ENCODE measurements around the gene KLHL17. TPM values are rescaled to one million over a fixed set of nuclear protein-coding genes. Genes with fewer than 3 reads are reported as not detected.
A peak's percentile ranks its signal among the peaks of the same experiment; 100 is the strongest.

The KLHL17 gene
- total RNA-seq (2014; rRNA removed; shearing (Covaris generic); ENCODE audit: low replicate concordance) = 3.3 and 7.4 TPM in 2 replicates

- in situ Hi-C loops (cut with HindIII; ENCODE audit: low pct_unique_long_range_greater_than_20kb, low sequenced_read_pairs) = no loop called here
- DNase-seq (ENCODE audit: low read depth) = peak; percentile 30
These were observed at the start of gene KLHL17 for GRCh38 chr1:960363-961131. Gene KLHL17 (plus strand): TSS chr1:960584. CDS start chr1:960694, 110 bp downstream.

DNA sequence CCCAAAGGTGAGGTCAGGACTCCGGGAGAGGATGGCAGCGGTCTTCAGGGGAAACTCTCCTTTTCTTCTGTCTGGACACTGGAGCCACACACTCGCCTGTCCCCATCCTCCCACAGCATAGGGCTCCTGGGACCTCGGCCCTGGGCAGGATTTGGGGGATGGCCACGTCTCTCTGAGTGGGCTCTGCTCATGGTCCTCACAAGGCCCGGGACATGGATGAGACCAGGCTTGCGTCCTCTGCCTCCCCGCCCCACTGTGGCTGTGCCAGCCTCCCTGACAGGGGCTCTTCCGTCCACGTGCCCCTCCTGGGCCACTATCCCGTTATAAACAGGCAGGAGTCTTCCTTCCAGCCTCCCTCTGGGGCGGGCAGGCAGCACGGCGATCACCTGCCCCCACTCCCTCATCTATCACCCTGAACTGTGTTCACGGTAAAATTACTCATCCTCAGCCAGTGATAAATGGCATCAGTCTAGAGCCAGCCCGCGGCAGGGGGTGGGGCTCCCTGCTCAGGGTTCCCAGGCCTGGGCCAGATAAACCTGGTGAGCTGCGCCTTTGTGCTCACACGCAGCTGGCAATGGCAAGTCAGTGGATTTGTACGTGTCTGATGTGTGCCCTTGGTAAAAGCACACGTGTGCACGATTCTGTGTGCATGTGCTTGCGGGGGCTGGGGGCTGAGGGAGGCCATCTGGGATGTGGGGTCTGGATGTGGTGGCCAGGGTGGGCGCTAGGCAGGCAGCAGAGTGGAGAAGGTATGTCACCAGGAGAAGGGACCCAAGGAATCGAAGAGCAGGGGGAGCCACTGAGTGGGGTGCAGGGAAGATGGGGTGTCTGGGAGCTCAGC lies 49.3 kb upstream of the KLHL17 start:
- DNase-seq (ENCODE audit: low read depth) = peak; percentile 92
- in situ Hi-C loops (cut with HindIII; ENCODE audit: low pct_unique_long_range_greater_than_20kb, low sequenced_read_pairs) = no loop called here

- DNase-seq (ENCODE audit: low read depth) = no peak
- in situ Hi-C loops (cut with HindIII; ENCODE audit: low pct_unique_long_range_greater_than_20kb, low sequenced_read_pairs) = no loop called here
These were observed 48.3 kb upstream of the KLHL17 start for GRCh38 chr1:911875-912739.

GRCh38 chr1:912740-913301 lies 47.6 kb upstream of the KLHL17 start:
- peak; percentile 65 for DNase-seq (ENCODE audit: low read depth)
- in situ Hi-C loops (cut with HindIII; ENCODE audit: low pct_unique_long_range_greater_than_20kb, low sequenced_read_pairs) = no loop called here

DNA sequence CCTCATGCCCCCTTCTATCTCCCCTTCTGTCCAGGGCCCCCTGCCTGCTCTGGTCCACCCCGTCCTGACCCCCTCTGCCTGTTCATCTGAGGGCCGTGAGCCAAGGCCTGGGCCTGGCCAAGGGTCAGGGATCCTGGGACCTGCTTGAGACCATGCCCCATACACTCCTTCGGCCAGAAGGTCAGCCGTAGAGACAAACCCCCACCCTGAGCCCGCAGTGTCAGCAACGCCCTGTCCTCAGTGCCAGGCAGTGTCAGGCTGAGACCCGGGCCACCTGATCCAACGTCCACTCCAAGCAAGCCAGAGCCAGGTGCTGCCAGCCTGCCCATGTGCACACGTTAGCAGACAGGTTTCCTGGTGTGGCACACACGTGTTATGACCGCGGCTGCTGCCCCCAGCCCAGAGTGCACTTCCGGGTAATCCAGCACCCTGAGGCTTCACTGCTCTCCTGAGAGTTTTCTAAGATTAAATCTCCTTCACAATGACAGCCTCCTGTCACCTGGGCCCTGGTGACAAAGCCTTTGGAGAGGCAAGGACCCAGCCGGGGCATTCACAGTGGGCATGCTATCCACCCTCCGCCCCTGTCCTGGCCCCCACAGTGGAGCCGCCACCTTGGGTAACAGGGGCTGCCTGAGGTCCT lies 46.8 kb upstream of the KLHL17 start:
- in situ Hi-C loops (cut with HindIII; ENCODE audit: low pct_unique_long_range_greater_than_20kb, low sequenced_read_pairs) = no loop called here
- no peak for DNase-seq (ENCODE audit: low read depth)

DNA sequence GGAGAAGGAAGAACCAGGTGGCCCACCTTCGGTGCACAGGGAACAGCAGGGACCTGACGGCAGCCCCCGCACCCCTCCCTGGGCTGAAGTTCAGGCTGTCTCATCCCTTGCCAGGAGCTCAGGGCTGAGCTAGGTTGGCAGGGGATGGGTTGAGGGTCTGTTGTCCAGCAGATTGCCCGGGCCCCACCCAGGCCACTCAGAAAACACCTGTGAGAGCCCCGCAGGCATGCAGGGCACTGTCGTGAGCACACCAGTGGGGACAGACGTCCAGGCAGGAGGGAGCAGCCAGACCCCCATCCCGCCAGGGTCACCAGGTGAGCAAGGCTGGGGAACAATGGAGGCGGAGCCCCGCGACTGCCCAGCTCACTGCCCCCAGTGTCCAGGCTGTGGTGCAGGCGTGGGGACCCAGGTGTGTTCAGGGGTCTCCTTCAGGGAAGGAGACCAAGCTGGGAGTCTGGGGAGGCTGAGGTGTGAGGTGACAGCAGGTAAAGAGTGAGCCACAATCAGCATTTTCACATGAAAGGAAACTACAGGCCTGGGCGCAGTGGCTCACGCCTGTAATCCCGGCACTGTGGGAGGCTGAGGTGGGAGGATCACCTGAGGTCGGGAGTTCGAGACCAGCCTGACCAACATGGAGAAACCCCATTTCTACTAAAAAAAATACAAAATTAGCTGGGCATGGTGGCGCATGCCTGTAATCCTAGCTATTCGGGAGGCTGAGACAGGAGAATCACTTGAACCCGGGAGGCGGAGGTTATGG lies 46.1 kb upstream of the KLHL17 start:
- in situ Hi-C loops (cut with HindIII; ENCODE audit: low pct_unique_long_range_greater_than_20kb, low sequenced_read_pairs) = no loop called here
- DNase-seq (ENCODE audit: low read depth) = no peak

DNA sequence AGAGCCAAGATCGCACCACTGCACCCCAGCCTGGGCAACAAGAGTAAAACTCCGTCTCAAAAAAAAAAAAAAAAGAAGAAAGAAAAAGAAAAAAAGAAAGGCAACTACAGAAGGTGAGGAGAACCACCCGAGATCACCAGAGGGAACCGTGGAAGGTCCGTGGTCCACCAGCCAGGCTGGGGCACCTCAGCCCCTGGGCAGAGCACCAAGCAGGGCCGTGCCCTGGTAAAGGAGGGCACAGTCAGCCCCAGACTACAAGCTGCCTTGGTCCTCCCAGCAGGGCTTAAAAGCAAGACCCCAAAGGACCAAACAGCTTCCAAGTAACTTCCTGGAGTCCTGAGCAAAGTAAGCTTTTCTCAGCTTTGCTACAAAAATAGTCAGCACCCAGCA lies 45.5 kb upstream of the KLHL17 start:
- in situ Hi-C loops (cut with HindIII; ENCODE audit: low pct_unique_long_range_greater_than_20kb, low sequenced_read_pairs) = no loop called here
- DNase-seq (ENCODE audit: low read depth) = no peak

- DNase-seq (ENCODE audit: low read depth) = no peak
- in situ Hi-C loops (cut with HindIII; ENCODE audit: low pct_unique_long_range_greater_than_20kb, low sequenced_read_pairs) = no loop called here
These were observed 44.9 kb upstream of the KLHL17 start for GRCh38 chr1:915295-916172.

DNA sequence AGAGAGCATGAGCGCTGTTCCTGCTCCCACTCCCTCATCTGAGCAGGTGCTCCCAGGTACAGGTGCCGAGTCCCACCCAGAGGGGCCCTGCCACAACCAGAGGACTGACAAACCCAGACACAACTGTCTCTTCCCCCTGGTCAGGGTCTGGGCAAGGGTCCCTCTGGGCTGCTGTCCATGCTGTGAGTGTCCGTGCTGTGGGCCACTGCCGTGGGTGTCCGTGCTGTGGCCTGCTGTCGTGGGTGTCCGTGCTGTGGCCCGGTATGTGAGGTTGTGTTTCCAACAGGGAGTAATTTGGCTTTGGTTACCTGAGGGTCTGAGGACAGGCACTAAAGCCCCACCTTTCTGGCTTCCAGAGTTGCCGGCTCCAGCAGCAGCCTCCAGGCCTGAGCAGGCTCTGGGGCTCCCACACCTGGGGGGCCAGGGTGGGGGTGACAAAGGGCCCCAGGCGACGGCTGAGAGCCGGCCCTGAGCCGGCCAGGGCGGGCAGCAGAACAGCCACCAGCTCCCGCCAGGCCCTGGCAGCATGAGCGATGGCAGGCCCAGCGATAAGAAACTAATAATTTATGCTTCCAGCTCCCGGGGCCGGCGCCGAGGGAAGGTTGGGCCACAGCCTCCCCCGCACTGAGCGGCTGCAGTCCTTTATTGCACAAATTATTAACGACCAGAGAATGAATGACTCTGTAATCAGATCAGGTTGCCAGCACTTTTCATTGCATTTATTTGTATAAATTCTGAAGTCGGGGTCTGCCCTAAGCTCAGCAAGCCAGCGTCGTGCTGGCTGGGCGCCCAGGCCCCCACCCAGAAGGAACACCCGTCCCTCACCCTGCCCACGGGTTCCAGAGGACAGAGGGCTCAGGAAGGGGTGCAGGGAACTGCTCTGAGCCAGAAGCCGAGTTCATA lies 44.0 kb upstream of the KLHL17 start:
- no peak for DNase-seq (ENCODE audit: low read depth)
- in situ Hi-C loops (cut with HindIII; ENCODE audit: low pct_unique_long_range_greater_than_20kb, low sequenced_read_pairs) = no loop called here

DNA sequence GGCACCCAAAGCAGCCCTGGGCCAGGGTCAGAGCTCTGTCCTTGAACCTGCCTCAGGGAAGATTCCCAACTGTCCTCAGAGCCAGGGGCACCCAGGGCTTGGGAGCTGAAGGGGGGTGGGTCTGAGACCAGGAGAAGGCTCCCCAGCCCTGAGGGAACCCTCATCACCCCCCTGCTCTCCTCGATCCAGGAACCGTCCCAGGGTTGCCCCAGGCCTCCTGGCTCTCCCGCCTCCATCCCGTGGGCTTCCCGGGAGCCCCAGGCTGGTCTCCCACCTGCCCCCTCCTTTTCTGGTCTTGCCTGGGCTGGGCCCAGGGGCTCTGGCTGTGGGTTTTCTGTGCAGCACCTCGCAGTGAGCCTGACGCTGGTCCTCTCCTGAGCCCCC lies 43.3 kb upstream of the KLHL17 start:
- DNase-seq (ENCODE audit: low read depth) = no peak
- in situ Hi-C loops (cut with HindIII; ENCODE audit: low pct_unique_long_range_greater_than_20kb, low sequenced_read_pairs) = no loop called here

- no peak for DNase-seq (ENCODE audit: low read depth)
- in situ Hi-C loops (cut with HindIII; ENCODE audit: low pct_unique_long_range_greater_than_20kb, low sequenced_read_pairs) = no loop called here
These were observed 42.8 kb upstream of the KLHL17 start for GRCh38 chr1:917466-918091.

GRCh38 chr1:918353-918752 lies 42.0 kb upstream of the KLHL17 start:
- in situ Hi-C loops (cut with HindIII; ENCODE audit: low pct_unique_long_range_greater_than_20kb, low sequenced_read_pairs) = no loop called here
- DNase-seq (ENCODE audit: low read depth) = no peak

- no peak for DNase-seq (ENCODE audit: low read depth)
- in situ Hi-C loops (cut with HindIII; ENCODE audit: low pct_unique_long_range_greater_than_20kb, low sequenced_read_pairs) = no loop called here
These were observed 41.5 kb upstream of the KLHL17 start for GRCh38 chr1:918843-919242.

DNA sequence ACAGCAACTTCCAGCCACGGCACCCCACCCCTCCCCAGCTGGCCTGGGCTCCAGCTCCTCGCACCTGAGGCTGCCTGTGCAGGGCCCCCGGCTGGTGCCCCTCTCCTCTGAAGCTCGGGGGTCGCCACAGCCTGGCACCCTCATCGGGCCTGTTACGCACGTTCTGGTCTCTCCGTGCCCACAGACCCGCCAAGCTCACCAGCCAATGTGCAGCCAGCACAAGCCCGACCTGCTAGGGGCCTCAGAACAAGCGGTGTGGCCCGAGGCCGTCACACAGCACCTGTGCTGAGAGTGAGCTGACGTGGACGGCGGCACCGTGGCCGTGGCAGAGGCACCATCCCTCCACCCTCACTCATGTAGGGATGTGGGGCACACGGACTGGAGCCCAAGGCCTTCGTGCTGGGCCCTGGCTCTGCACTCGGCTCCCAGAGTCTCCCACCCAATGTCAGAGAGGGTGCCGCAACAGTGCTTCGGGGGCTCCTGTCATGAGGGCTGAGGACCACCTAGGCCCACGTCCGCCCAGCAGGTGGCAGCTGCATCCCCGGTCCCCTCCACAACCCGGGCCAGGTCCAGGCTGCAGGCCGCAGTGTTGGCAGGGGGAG lies 41.0 kb upstream of the KLHL17 start:
- DNase-seq (ENCODE audit: low read depth) = no peak
- in situ Hi-C loops (cut with HindIII; ENCODE audit: low pct_unique_long_range_greater_than_20kb, low sequenced_read_pairs) = no loop called here

DNA sequence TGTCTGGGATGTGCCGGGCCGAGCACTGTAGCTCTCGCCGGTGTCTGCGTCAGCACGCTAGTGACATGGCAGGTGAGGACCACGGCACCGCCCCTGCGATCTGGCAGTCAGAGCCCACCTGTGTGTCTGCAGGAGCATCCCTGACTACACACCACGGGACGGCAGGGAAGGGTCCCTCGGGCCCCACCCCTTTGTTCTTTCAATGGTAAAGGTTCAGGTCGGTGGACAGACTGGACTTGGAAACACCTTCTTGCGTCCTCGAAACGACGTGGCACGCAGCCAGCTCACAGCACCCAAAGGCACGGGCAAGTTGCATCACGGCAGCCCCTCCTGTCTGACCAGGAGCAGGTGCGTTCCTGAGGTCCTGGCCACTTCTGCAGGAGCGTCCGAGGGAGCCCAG lies 40.4 kb upstream of the KLHL17 start:
- no peak for DNase-seq (ENCODE audit: low read depth)
- in situ Hi-C loops (cut with HindIII; ENCODE audit: low pct_unique_long_range_greater_than_20kb, low sequenced_read_pairs) = no loop called here
